IMR-90 (cell line): ENCODE data around the gene TMSB15C. TPM values are rescaled to one million over a fixed set of nuclear protein-coding genes. Genes with fewer than 3 reads are reported as not detected.

Source experiments
- ATAC-seq: fragments of 200-7000 bp; cut with Tn5 transposase; 2 replicates; pipeline ENCODE4 v1.9.1; 2020; ENCODE audit warnings: low read depth, mild to moderate bottlenecking, moderate library complexity
- BruUV-seq: library from RNA; stranded (reverse); fragments of 400-500 nt; replicated peaks from 2 replicates; lab custom pipeline; 2021; lab: Mats Ljungman, UMichigan
- CTCF ChIA-PET: fragments of 300-600 bp; formaldehyde crosslinking; extraction: SDS; loops from one replicate; lab custom pipeline; 2021; ENCODE audit warnings: antibody characterized with exemption; lab: Yijun Ruan, JAX
- POLR2A ChIA-PET: fragments of 300-600 bp; sonication (Branson Sonifier 250); formaldehyde crosslinking; loops from one replicate; lab custom pipeline; 2022; ENCODE audit warnings: antibody characterized with exemption; ENCODE audit not compliant: unreplicated experiment; lab: Charles Lee
- DNase-seq: peaks from one replicate; pipeline ENCODE4 v3.0.0; 2013
- H2AFZ ChIP-seq: replicated peaks from 2 replicates; pipeline ENCODE3; 2013; ENCODE audit warnings: low read length, mild to moderate bottlenecking; ENCODE audit not compliant: poor library complexity
- H2AK5ac ChIP-seq: 2 replicates; pipeline ENCODE4 v1.6.1; 2013; ENCODE audit warnings: low read depth, low read length, inconsistent platforms
- H2AK9ac ChIP-seq: replicated peaks from 2 replicates; pipeline ENCODE3; 2013; ENCODE audit warnings: mild to moderate bottlenecking, low read depth, low read length, moderate library complexity; ENCODE audit not compliant: poor library complexity
- H2BK120ac ChIP-seq: 2 replicates; pipeline ENCODE4 v1.6.1; 2013; ENCODE audit warnings: low read depth, low read length, inconsistent platforms
- H2BK15ac ChIP-seq: 3 replicates; pipeline ENCODE4 v1.6.1; 2013; ENCODE audit warnings: low read depth, low read length, inconsistent platforms
- H2BK20ac ChIP-seq: 2 replicates; pipeline ENCODE4 v1.6.1; 2013; ENCODE audit warnings: low read depth, mild to moderate bottlenecking, inconsistent platforms, low read length, moderate library complexity
- H2BK5ac ChIP-seq: 2 replicates; pipeline ENCODE4 v1.6.1; 2013; ENCODE audit warnings: mild to moderate bottlenecking, low read depth, low read length, inconsistent platforms; ENCODE audit not compliant: poor library complexity, severe bottlenecking
- H3K14ac ChIP-seq: replicated peaks from 2 replicates; pipeline ENCODE4 v1.6.1; 2013; ENCODE audit warnings: low read depth, low read length, inconsistent platforms
- H3K18ac ChIP-seq: 2 replicates; pipeline ENCODE4 v1.6.1; 2013; ENCODE audit warnings: low read depth, low read length, control low read depth
- H3K23ac ChIP-seq: 2 replicates; pipeline ENCODE4 v1.6.1; 2013; ENCODE audit warnings: low read depth, low read length, inconsistent platforms
- H3K27ac ChIP-seq: 2 replicates; pipeline ENCODE4 v1.5.1; 2013; ENCODE audit warnings: mild to moderate bottlenecking, control low read depth, low read length; ENCODE audit not compliant: insufficient read depth
- H3K27me3 ChIP-seq: 2 replicates; pipeline ENCODE4 v1.6.1; 2013; ENCODE audit warnings: low read length; ENCODE audit not compliant: control insufficient read depth, insufficient read depth
- H3K36me3 ChIP-seq: 2 replicates; pipeline ENCODE4 v1.6.1; 2013; ENCODE audit warnings: low read length, mixed read lengths; ENCODE audit not compliant: control insufficient read depth, insufficient read depth
- H3K4ac ChIP-seq: 2 replicates; pipeline ENCODE4 v1.6.1; 2013; ENCODE audit warnings: low read depth, low read length, inconsistent platforms
- H3K4me1 ChIP-seq: 2 replicates; pipeline ENCODE4 v1.6.1; 2013; ENCODE audit warnings: low read length, mixed read lengths; ENCODE audit not compliant: control insufficient read depth, insufficient read depth
- H3K4me2 ChIP-seq: 2 replicates; pipeline ENCODE4 v1.6.1; 2013; ENCODE audit warnings: low read depth, mild to moderate bottlenecking, control low read depth, low read length, moderate library complexity
- H3K4me3 ChIP-seq: 2 replicates; pipeline ENCODE4 v1.5.1; 2013; ENCODE audit warnings: low read depth, mild to moderate bottlenecking, control low read depth, low read length, moderate library complexity; ENCODE audit not compliant: insufficient read depth
- H3K56ac ChIP-seq: 2 replicates; pipeline ENCODE4 v1.6.1; 2013; ENCODE audit warnings: low read length, inconsistent platforms; ENCODE audit not compliant: insufficient read depth; ENCODE audit errors: extremely low read depth
- H3K79me1 ChIP-seq, 2 experiments: 2 replicates each; pipeline ENCODE4 v1.6.1; 2013; ENCODE audit warnings: low read length in 2 of 2, inconsistent platforms in 1 of 2, low read depth in 1 of 2
- H3K9ac ChIP-seq: 2 replicates; pipeline ENCODE4 v1.6.1; 2013; ENCODE audit warnings: low read depth, low read length, control low read depth
- H3K9me1 ChIP-seq: 2 replicates; pipeline ENCODE4 v1.6.1; 2013; ENCODE audit warnings: low read length, inconsistent platforms; ENCODE audit not compliant: insufficient read depth
- H3K9me3 ChIP-seq: 2 replicates; pipeline ENCODE4 v1.6.1; 2013; ENCODE audit warnings: low read length; ENCODE audit not compliant: control insufficient read depth, insufficient read depth
- H4K20me1 ChIP-seq: 2 replicates; pipeline ENCODE4 v1.6.1; 2013; ENCODE audit warnings: low read length, inconsistent platforms; ENCODE audit not compliant: insufficient read depth
- H4K5ac ChIP-seq: 2 replicates; pipeline ENCODE4 v1.6.1; 2013; ENCODE audit warnings: mild to moderate bottlenecking, low read depth, low read length, control low read depth
- H4K8ac ChIP-seq, 2 experiments: 2 replicates each; pipeline ENCODE4 v1.6.1; 2013; ENCODE audit warnings: low read depth in 2 of 2, low read length in 2 of 2, control low read depth in 1 of 2, inconsistent platforms in 1 of 2
- H4K91ac ChIP-seq: 2 replicates; pipeline ENCODE4 v1.6.1; 2013; ENCODE audit warnings: low read depth, low read length, inconsistent platforms; ENCODE audit not compliant: insufficient read depth
- POLR2A ChIP-seq: IDR thresholded peaks from 2 replicates; pipeline ENCODE4 v1.6.1; 2012; ENCODE audit warnings: mild to moderate bottlenecking, low read depth, low read length
- WGBS, 2 experiments: methylation state at CpG; one replicate each; pipeline versions ENCODE4 v1.1.5 to v1.1.7; 2013; ENCODE audit warnings: missing lambda C conversion rate in 2 of 2; ENCODE audit not compliant: insufficient read length in 1 of 2; ENCODE audit errors: extremely low coverage in 2 of 2; 5-methylcytosine and 5-hydroxymethylcytosine counted together
- dilution Hi-C: fragments of 300-500 bp; cut with HindIII; formaldehyde crosslinking; loops from one replicate; pipeline ENCODE4 v1.14.3; 2018; ENCODE audit warnings: low sequenced_read_pairs; ENCODE audit not compliant: unreplicated experiment
- in situ Hi-C: fragments of 300-500 bp; cut with MboI; formaldehyde crosslinking; loops from 3 replicates; pipeline ENCODE4 v1.14.3; 2019; ENCODE audit warnings: low sequenced_read_pairs, inconsistent platforms, mixed read lengths
- intact Hi-C: fragments of 100-400 bp; cut with micrococcal nuclease; formaldehyde crosslinking; loops from 2 replicates; pipeline ENCODE4 v1.10.0; 2022
- polyA plus RNA-seq, 3 experiments: library from polyadenylated mRNA; depleted of rRNA; stranded (reverse); fragments of >200 nt; gene quantifications; 2 replicates each; pipeline ENCODE4 v1.2.3, GENCODE V29; 2012; ENCODE audit warnings: low replicate concordance in 1 of 3
- total RNA-seq: library from RNA; depleted of rRNA; stranded (reverse); fragments of >200 nt; gene quantifications from 2 replicates; pipeline ENCODE4 v1.2.3, GENCODE V29; 2012

Gene TMSB15C
- total and polyA plus RNA-seq, 2 of the 4 experiments (the other 2 are of a cell fraction), result 1.9 to 2.0 TPM

GRCh38 chrX:104118765-104119164 is 42.7 kb upstream of the TMSB15C start:
- H4K20me1 ChIP-seq, result no peaks in the 10 kb centered on the region; the same call in 1 of the 2 replicates
- no peak overlapping the region for H2AFZ ChIP-seq
- H3K27ac ChIP-seq, result no peak overlapping the region
- no peaks in the 10 kb centered on the region for H3K36me3 ChIP-seq
- POLR2A ChIA-PET, result no interaction called here
- intact Hi-C loops (no loop called here), in situ Hi-C loops (loop anchor here (25.0 kb wide), 1 partner anchor 281 kb away; the partner anchor contains the start of gene RAB9B), dilution Hi-C loops (no loop called here)
- no peak overlapping the region for H3K4ac ChIP-seq
- H2BK20ac ChIP-seq, result no peak overlapping the region
- ATAC-seq (no peak), DNase-seq (no peak)
- CTCF ChIA-PET, result no interaction called here
- no peaks in the 10 kb centered on the region for H3K9me1 ChIP-seq
- H2AK5ac ChIP-seq, result no peak overlapping the region
- H3K79me1 ChIP-seq, result no peaks in the 10 kb centered on the region
- H2BK5ac ChIP-seq, result no peak overlapping the region
- no CpG with 5 or more reads among the region's 1 CpG for WGBS, 2 experiments
- no peak overlapping the region for H2AK9ac ChIP-seq
- H3K9ac ChIP-seq, result no peak overlapping the region
- no peak for TF ChIP-seq POLR2A
- H3K23ac ChIP-seq, result no peak overlapping the region
- no peak overlapping the region for H3K56ac ChIP-seq
- H2BK120ac ChIP-seq, result no peak overlapping the region
- no peak overlapping the region for H4K8ac ChIP-seq
- H4K5ac ChIP-seq, result no peak overlapping the region
- H2BK15ac ChIP-seq, result no peak overlapping the region
- no peak overlapping the region for H3K14ac ChIP-seq
- peaks cover 5% of the 10 kb centered on the region for H3K27me3 ChIP-seq
- H3K9me3 ChIP-seq, result no peaks in the 10 kb centered on the region
- no peak overlapping the region for H3K18ac ChIP-seq
- no peak overlapping the region for H3K4me2 ChIP-seq
- H3K4me1 ChIP-seq, result no peaks in the 10 kb centered on the region
- H4K91ac ChIP-seq, result no peak overlapping the region
- BruUV-seq, result no TSS peak
- no peak overlapping the region for H3K4me3 ChIP-seq
